ENCODE data around the gene PDLIM1.

PDLIM1 gene

DNA sequence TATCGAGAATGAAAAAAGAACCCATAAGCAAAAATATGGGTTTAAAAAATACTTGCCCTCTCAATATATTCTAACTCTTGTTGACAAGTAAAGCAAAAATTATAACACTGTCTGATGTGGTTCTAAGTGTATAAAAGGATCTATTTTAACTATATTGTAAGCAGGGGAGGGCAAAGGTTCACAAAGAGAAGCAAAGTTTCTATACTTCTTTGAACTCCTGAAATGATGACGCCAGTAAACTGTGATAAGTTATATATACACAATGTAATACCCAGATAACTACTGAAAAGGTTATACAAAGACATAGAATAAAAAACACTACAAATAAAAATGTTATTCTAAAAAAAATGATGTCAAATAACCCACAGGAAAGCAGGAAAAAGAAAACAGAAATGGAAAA is 37.1 kb downstream of the PDLIM1 start:
- Histone ChIP-seq H3K27ac (ENCODE audit: low read depth, low read length, poor library complexity, severe bottlenecking) (no peak overlapping the region), H3K79me2 (ENCODE audit: insufficient read depth, low read length) (no peaks in the 10 kb centered on the region), H3K4me1 (ENCODE audit: insufficient read depth, low read length, severe bottlenecking) (no peaks in the 10 kb centered on the region), H3K27me3 (ENCODE audit: insufficient read depth, low read length) (no peaks in the 10 kb centered on the region), H3K4me3 (ENCODE audit: low read depth, low read length, poor library complexity, severe bottlenecking) (no peak overlapping the region), H3K4me2 (ENCODE audit: low read length) (no peak overlapping the region), H4K20me1 (ENCODE audit: insufficient read depth, low read length) (no peaks in the 10 kb centered on the region), H3K9me3 (ENCODE audit: low read length) (no peaks in the 10 kb centered on the region), H3K36me3 (ENCODE audit: insufficient read depth, low read length) (peaks cover 18% of the 10 kb centered on the region), H3F3A (ENCODE audit: insufficient read depth, low read length) (no peaks in the 10 kb centered on the region), H2AFZ (ENCODE audit: low read length) (no peak overlapping the region), H3K9me2 (ENCODE audit: low read depth, low read length) (no peaks in the 10 kb centered on the region), H3K9ac (ENCODE audit: low read length) (no peak overlapping the region)
- TF ChIP-seq, protein P1, sequence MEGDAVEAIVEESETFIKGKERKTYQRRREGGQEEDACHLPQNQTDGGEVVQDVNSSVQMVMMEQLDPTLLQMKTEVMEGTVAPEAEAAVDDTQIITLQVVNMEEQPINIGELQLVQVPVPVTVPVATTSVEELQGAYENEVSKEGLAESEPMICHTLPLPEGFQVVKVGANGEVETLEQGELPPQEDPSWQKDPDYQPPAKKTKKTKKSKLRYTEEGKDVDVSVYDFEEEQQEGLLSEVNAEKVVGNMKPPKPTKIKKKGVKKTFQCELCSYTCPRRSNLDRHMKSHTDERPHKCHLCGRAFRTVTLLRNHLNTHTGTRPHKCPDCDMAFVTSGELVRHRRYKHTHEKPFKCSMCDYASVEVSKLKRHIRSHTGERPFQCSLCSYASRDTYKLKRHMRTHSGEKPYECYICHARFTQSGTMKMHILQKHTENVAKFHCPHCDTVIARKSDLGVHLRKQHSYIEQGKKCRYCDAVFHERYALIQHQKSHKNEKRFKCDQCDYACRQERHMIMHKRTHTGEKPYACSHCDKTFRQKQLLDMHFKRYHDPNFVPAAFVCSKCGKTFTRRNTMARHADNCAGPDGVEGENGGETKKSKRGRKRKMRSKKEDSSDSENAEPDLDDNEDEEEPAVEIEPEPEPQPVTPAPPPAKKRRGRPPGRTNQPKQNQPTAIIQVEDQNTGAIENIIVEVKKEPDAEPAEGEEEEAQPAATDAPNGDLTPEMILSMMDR (IDR thresholded peaks at IDR 0.05; ENCODE audit: low read length): no peak
- TF ChIP-seq EZH2 (IDR thresholded peaks at IDR 0.05; ENCODE audit: borderline replicate concordance, low read length): no peak

DNA sequence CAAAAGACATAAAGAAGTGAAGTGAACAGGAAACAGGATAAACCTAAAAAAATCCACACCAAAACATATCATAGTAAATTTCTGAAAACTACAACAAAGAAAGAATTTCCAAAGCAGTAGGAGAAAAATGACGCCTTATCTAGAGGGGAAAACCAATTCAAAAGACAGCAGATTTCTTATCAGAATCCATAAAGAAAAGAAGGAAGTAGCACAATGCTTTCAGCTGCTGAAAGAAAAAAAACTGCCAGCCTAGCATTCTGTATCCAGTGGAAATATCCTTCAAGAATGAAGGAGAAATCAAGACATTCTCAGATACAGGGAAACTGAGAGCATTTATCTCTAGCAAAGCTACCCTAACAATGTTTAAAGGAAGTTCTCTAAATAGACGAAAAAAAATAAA is 37.8 kb downstream of the PDLIM1 start:
- Histone ChIP-seq H3K27ac (ENCODE audit: low read depth, low read length, poor library complexity, severe bottlenecking) (no peak overlapping the region), H3K79me2 (ENCODE audit: insufficient read depth, low read length) (no peaks in the 10 kb centered on the region), H3K4me1 (ENCODE audit: insufficient read depth, low read length, severe bottlenecking) (no peaks in the 10 kb centered on the region), H4K20me1 (ENCODE audit: insufficient read depth, low read length) (no peaks in the 10 kb centered on the region), H3K27me3 (ENCODE audit: insufficient read depth, low read length) (no peaks in the 10 kb centered on the region), H3K4me2 (ENCODE audit: low read length) (no peak overlapping the region), H2AFZ (ENCODE audit: low read length) (no peak overlapping the region), H3K9ac (ENCODE audit: low read length) (no peak overlapping the region), H3F3A (ENCODE audit: insufficient read depth, low read length) (no peaks in the 10 kb centered on the region), H3K9me2 (ENCODE audit: low read depth, low read length) (no peaks in the 10 kb centered on the region), H3K9me3 (ENCODE audit: low read length) (no peaks in the 10 kb centered on the region), H3K36me3 (ENCODE audit: insufficient read depth, low read length) (peaks cover 15% of the 10 kb centered on the region), H3K4me3 (ENCODE audit: low read depth, low read length, poor library complexity, severe bottlenecking) (no peak overlapping the region)
- TF ChIP-seq, protein P1 (IDR thresholded peaks at IDR 0.05; ENCODE audit: low read length): no peak
- no peak for TF ChIP-seq EZH2 (IDR thresholded peaks at IDR 0.05; ENCODE audit: borderline replicate concordance, low read length)

DNA sequence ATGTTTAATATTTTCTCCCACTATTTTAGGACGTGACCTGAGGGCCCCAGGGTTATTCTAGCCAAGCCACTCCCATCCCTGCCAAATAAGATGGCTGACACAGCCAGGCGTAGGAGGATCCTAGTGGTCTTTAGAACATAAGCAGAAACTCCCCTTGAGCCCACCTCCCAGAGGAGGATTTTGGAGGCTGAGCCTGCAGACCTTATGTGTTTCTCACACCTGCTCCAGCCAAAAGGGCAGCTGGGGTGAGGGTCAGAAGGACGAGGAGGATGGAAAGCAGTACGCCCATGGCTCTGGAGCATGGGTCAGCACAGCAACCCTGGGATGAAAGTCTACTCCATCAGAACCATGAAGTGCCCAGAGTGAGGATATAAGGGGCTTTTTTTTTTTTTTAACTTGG is 39.9 kb downstream of the PDLIM1 start:
- Histone ChIP-seq H3K36me3 (ENCODE audit: insufficient read depth, low read length) (no peaks in the 10 kb centered on the region), H3K4me3 (ENCODE audit: low read depth, low read length, poor library complexity, severe bottlenecking) (no peak overlapping the region), H3K27ac (ENCODE audit: low read depth, low read length, poor library complexity, severe bottlenecking) (no peak overlapping the region), H3K9me3 (ENCODE audit: low read length) (no peaks in the 10 kb centered on the region), H3K27me3 (ENCODE audit: insufficient read depth, low read length) (no peaks in the 10 kb centered on the region), H3K4me2 (ENCODE audit: low read length) (no peak overlapping the region), H3F3A (ENCODE audit: insufficient read depth, low read length) (no peaks in the 10 kb centered on the region), H3K4me1 (ENCODE audit: insufficient read depth, low read length, severe bottlenecking) (no peaks in the 10 kb centered on the region), H4K20me1 (ENCODE audit: insufficient read depth, low read length) (no peaks in the 10 kb centered on the region), H3K9me2 (ENCODE audit: low read depth, low read length) (no peaks in the 10 kb centered on the region), H3K79me2 (ENCODE audit: insufficient read depth, low read length) (no peaks in the 10 kb centered on the region), H2AFZ (ENCODE audit: low read length) (no peak overlapping the region), H3K9ac (ENCODE audit: low read length) (no peak overlapping the region)
- TF ChIP-seq, protein P1 (IDR thresholded peaks at IDR 0.05; ENCODE audit: low read length): no peak
- no peak for TF ChIP-seq EZH2 (IDR thresholded peaks at IDR 0.05; ENCODE audit: borderline replicate concordance, low read length)
